Transverse colon (tissue), 4 donors: ENCODE measurements around the gene PIGU. TPM values are rescaled to one million over a fixed set of nuclear protein-coding genes. Genes with fewer than 3 reads are reported as not detected.
A peak's percentile ranks its signal among the peaks of the same experiment; 100 is the strongest.

Source experiments
- DNase-seq: peaks from one replicate; pipeline ENCODE4 v3.0.0-alpha.2; 2019
- H3K27ac ChIP-seq, 4 donors: fragments of 200-600 bp; sonication (generic); 2 replicates each; pipeline ENCODE4 v1.5.1; 2016 to 2018; ENCODE audit warnings: inconsistent platforms in 4 of 4
- H3K27me3 ChIP-seq: fragments of 200-600 bp; sonication (generic); 2 replicates; pipeline ENCODE4 v1.5.1; 2017; ENCODE audit warnings: inconsistent platforms
- H3K36me3 ChIP-seq, 4 donors: fragments of 200-600 bp; sonication (generic); 2 replicates each; pipeline ENCODE4 v1.5.1; 2017 to 2019; ENCODE audit warnings: inconsistent platforms in 4 of 4
- H3K4me1 ChIP-seq, 4 donors: fragments of 200-600 bp; sonication (generic); 2 replicates each; pipeline ENCODE4 v1.5.1; 2017 to 2020; ENCODE audit warnings: inconsistent platforms in 4 of 4
- H3K4me3 ChIP-seq, 4 donors: fragments of 200-600 bp; sonication (generic); 1 replicate in 1 of 4; 2 replicates in 3 of 4; pipeline versions ENCODE4 v1.5.1 to v1.6.1; 2017 to 2019; ENCODE audit warnings: inconsistent platforms in 4 of 4
- H3K9me3 ChIP-seq, 2 donors: fragments of 200-600 bp; sonication (generic); 2 replicates each; pipeline ENCODE4 v1.5.1; 2017 to 2019; ENCODE audit warnings: inconsistent platforms in 2 of 2
- EP300 ChIP-seq: sonication (generic); formaldehyde crosslinking; IDR thresholded peaks from one replicate; pipeline ENCODE4 v1.6.1; 2017; ENCODE audit warnings: antibody characterized with exemption, low read depth
- POLR2A ChIP-seq: fragments of 450-650 bp; IDR thresholded peaks from one replicate; pipeline ENCODE4 v1.6.1; 2016; ENCODE audit warnings: antibody characterized with exemption, mild to moderate bottlenecking, moderate library complexity
- POLR2AphosphoS5 ChIP-seq, 3 donors: sonication (generic); formaldehyde crosslinking; IDR thresholded peaks; one replicate each; pipeline ENCODE4 v1.6.1; 2016; ENCODE audit warnings: antibody characterized with exemption in 3 of 3
- WGBS, 2 donors: methylation state at CpG; one replicate each; pipeline ENCODE4 v1.1.5; 2018; ENCODE audit warnings: low coverage in 1 of 2; 5-methylcytosine and 5-hydroxymethylcytosine counted together
- in situ Hi-C, 4 donors: fragments of 200-750 bp; cut with MboI; loops; one replicate each; pipeline versions ENCODE4 v1.15.0 to v1.15.1; 2017; ENCODE audit warnings: low sequenced_read_pairs in 3 of 4, low pct_ligation_motif_present in 1 of 4, low pct_unique_long_range_greater_than_20kb in 1 of 4
- intact Hi-C: fragments of 100-400 bp; cut with DNase I; formaldehyde crosslinking; loops from one replicate; pipeline ENCODE4 v1.15.1; 2023; ENCODE audit warnings: low total_unique reads
- total RNA-seq, 4 donors: library from RNA; depleted of rRNA; stranded (reverse); fragments of >200 nt; gene quantifications; one replicate each; pipeline ENCODE4 v1.1.0, GENCODE V29; 2016
- TF ChIP-seq, protein P1 (sequence below), 5 experiments: fragments of 200-600 bp in 3 of 5; fragments of 450-650 bp in 2 of 5; sonication (generic) in 3 of 5; IDR thresholded peaks; 1 replicate in 2 of 5; 2 replicates in 3 of 5; pipeline ENCODE4 v1.5.1; 2016 to 2017; ENCODE audit warnings: antibody characterized with exemption in 5 of 5, inconsistent platforms in 3 of 5, mild to moderate bottlenecking in 2 of 5, moderate library complexity in 1 of 5

The PIGU gene
- total RNA-seq, 4 donors from 2014 or later = 4.1 to 28.7 (median 16.8) TPM

DNA sequence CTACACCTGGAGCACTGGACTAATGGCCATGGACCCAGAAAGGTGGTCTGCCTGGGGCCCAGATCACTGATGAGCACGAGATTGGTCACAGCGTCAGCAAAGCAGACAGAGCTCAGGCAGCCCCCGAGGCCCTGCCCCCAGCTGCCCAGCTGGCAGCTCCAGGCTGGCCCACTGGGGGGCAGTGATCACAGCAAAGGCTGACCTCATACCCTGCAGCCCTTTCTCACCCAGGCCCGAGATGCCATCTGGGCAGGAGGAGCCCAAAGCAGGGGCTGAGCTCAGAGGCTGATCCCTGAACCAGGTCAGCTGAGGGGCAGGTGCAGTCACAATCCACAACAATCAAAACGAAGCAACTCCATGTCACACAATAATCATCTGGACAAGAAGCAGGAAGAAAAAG lies 114.3 kb downstream of the PIGU start:
- TF ChIP-seq, protein P1, sequence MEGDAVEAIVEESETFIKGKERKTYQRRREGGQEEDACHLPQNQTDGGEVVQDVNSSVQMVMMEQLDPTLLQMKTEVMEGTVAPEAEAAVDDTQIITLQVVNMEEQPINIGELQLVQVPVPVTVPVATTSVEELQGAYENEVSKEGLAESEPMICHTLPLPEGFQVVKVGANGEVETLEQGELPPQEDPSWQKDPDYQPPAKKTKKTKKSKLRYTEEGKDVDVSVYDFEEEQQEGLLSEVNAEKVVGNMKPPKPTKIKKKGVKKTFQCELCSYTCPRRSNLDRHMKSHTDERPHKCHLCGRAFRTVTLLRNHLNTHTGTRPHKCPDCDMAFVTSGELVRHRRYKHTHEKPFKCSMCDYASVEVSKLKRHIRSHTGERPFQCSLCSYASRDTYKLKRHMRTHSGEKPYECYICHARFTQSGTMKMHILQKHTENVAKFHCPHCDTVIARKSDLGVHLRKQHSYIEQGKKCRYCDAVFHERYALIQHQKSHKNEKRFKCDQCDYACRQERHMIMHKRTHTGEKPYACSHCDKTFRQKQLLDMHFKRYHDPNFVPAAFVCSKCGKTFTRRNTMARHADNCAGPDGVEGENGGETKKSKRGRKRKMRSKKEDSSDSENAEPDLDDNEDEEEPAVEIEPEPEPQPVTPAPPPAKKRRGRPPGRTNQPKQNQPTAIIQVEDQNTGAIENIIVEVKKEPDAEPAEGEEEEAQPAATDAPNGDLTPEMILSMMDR (IDR thresholded peaks at IDR 0.05) = peak in 2 of 5 experiments; percentile 9 to 20
- TF ChIP-seq POLR2A = no peak
- Histone ChIP-seq H3K27ac (no peak overlapping the region), H3K4me3 (no peak overlapping the region), H3K9me3 (no peaks in the 10 kb centered on the region), H3K36me3 (no peaks in the 10 kb centered on the region), H3K4me1 (peaks cover 0 to 12% (median 6%) of the 10 kb centered on the region in 4 donors), H3K27me3 (no peaks in the 10 kb centered on the region)
- intact Hi-C loops = no loop called here
- no peak for DNase-seq
- in situ Hi-C loops = loop anchor here in 2 of 4 donors (25.0 kb wide), 1 partner anchor 150 kb away; the partner anchor contains the start of gene TP53INP2 (in 2 of the 2)
- 14 to 61% methylated on average over 1 to 5 of the region's 5 CpGs for WGBS, 2 donors

DNA sequence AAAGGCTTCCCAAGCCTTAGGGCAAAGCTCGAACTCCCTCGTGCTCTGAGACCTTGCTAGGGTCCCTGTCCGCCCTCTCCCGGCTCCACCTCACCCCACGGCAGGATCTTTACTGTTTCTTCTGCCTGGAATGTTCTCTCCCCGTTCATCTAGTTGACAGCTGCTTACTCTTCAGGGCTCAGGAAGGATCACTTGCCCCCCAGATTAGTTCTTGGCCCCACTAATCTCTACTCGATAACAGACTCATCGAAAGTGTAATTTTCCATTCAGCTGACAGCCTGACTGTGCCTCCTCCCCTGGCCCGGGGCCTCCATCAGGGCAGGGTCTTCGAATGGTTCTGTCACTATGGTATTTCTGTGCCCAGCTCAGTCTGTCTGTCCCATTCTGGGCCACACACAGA lies 115.2 kb downstream of the PIGU start:
- TF ChIP-seq, protein P1 (IDR thresholded peaks at IDR 0.05) = no peak
- TF ChIP-seq POLR2A (no peak), EP300 (no peak), POLR2AphosphoS5 (IDR thresholded peaks at IDR 0.05) (no peak)
- WGBS, 2 donors = 87 to 89% methylated on average over 10 of the region's 10 CpGs
- no peak for DNase-seq
- in situ Hi-C loops = loop anchor here in 2 of 4 donors (25.0 kb wide), 1 partner anchor 151 kb away; the partner anchor contains the start of gene TP53INP2 (in 2 of the 2)
- intact Hi-C loops = no loop called here
- peaks cover 0 to 15% (median 9%) of the 10 kb centered on the region in 4 donors for H3K4me1 ChIP-seq
- H3K4me3 ChIP-seq = no peak overlapping the region
- H3K27ac ChIP-seq = no peak overlapping the region
- H3K9me3 ChIP-seq = no peaks in the 10 kb centered on the region
- H3K27me3 ChIP-seq = no peaks in the 10 kb centered on the region
- no peaks in the 10 kb centered on the region for H3K36me3 ChIP-seq

DNA sequence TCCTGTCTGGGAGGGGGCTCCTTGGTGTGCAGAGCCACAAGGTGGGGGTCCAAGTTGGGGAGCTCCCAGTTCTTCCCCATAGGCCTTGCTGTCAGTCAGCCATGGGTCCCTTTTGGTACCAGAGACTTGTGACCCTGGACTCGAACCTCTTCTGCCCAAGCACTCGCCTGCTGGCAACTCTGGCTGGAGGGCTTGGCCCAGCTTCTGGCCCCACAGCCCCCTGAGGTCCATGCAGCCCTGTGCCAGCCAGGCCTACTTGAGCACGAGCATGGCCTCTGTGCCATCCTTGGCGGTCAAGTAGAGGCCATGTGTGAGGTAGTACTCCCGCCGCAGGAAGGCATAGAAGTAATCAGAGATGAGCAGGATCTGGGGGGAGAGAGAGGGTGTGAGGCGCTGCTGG lies 116.3 kb downstream of the PIGU start:
- Histone ChIP-seq H3K27ac (no peak overlapping the region), H3K27me3 (no peaks in the 10 kb centered on the region), H3K4me1 (peaks cover 0 to 15% (median 9%) of the 10 kb centered on the region in 4 donors), H3K36me3 (no peaks in the 10 kb centered on the region), H3K4me3 (no peak overlapping the region), H3K9me3 (no peaks in the 10 kb centered on the region)
- intact Hi-C loops = no loop called here
- no peak for DNase-seq
- in situ Hi-C loops = loop anchor here in 2 of 4 donors (25.0 kb wide), 1 partner anchor 152 kb away; the partner anchor contains the start of gene TP53INP2 (in 2 of the 2)
- TF ChIP-seq EP300 (no peak), POLR2AphosphoS5 (IDR thresholded peaks at IDR 0.05) (no peak), POLR2A (no peak)
- TF ChIP-seq, protein P1 (IDR thresholded peaks at IDR 0.05) = no peak
- WGBS, 2 donors = 95% methylated on average over 7 of the region's 7 CpGs; no CpG with 5 or more reads in 1 of the 2 donors

DNA sequence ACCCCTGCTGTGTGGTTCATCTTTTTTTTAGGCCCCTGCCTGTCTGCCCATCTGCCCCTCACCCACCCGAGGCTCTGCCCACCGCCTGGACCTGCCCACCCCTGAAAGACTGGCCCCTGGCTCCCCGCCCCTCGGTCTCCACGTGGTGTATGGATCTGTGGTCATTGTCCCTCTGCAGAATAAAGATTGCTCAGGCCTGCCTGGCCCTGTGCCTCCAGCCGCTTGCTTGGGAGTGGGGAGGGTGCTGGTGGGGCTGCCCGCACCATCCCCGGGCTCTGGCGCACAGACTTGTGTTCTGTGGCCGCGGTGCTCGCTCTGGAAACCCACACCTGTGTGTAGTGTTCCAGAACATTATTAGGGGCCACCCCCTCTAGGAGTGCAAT lies 116.8 kb downstream of the PIGU start:
- in situ Hi-C loops = loop anchor here in 2 of 4 donors (25.0 kb wide), 1 partner anchor 152 kb away; the partner anchor contains the start of gene TP53INP2 (in 2 of the 2)
- WGBS, 2 donors = 81% methylated on average over 12 of the region's 12 CpGs; no CpG with 5 or more reads in 1 of the 2 donors
- H3K27me3 ChIP-seq = no peaks in the 10 kb centered on the region
- H3K4me1 ChIP-seq = peaks cover 0 to 15% (median 9%) of the 10 kb centered on the region in 4 donors
- peak overlapping the region; percentile 84 to 93 (median 90) for H3K27ac ChIP-seq
- DNase-seq = no peak
- no peak overlapping the region for H3K4me3 ChIP-seq
- no peaks in the 10 kb centered on the region for H3K9me3 ChIP-seq
- no peaks in the 10 kb centered on the region for H3K36me3 ChIP-seq
- TF ChIP-seq POLR2AphosphoS5 (IDR thresholded peaks at IDR 0.05) (no peak), EP300 (no peak), POLR2A (no peak)
- TF ChIP-seq, protein P1 (IDR thresholded peaks at IDR 0.05) = no peak
- intact Hi-C loops = no loop called here
